PFSK-1 (cell line): ENCODE data around the gene SLC25A15.

ENCODE experiments used
- POLR2AphosphoS5 ChIP-seq: IDR thresholded peaks from 2 replicates; pipeline ENCODE4 v1.6.1; 2012; ENCODE audit warnings: low read depth, mild to moderate bottlenecking, control low read depth, low read length, moderate library complexity
- SIN3A ChIP-seq: IDR thresholded peaks from 2 replicates; pipeline ENCODE4 v1.6.1; 2012; ENCODE audit warnings: mild to moderate bottlenecking, low read length, moderate library complexity, borderline replicate concordance; ENCODE audit not compliant: insufficient read depth
- TAF1 ChIP-seq: IDR thresholded peaks from 2 replicates; pipeline ENCODE4 v1.6.1; 2012; ENCODE audit warnings: low read length, control low read depth, borderline replicate concordance; ENCODE audit not compliant: insufficient read depth
- TF ChIP-seq, protein P1 (sequence below), 2 experiments: IDR thresholded peaks; 2 replicates each; pipeline versions ENCODE4 v1.6.1 to v1.8.0; 2011 to 2012; ENCODE audit warnings: low read depth in 2 of 2, low read length in 2 of 2, control low read depth in 1 of 2, inconsistent platforms in 1 of 2, mild to moderate bottlenecking in 1 of 2, moderate library complexity in 1 of 2; ENCODE audit not compliant: insufficient read depth in 1 of 2

DNA sequence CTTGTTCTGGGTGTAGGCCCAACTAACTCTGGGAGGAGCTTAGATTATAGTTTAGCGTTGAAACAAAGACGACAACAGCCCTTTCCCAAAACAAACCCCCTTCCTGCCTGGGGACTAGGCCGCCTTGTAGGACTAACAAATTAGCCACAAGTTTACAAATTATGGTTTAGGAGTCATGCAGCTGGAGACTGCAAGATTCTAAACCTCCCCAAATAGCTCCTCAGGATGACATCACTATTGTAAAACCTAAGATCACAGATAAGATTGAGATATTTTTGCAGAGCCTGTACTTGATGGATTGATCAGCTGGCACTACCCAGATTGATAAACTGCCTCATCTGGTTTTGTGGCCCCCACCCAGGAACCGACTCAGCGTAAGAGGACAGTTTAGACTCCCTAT, 2.3 kb upstream of the SLC25A15 start:
- no peak for TF ChIP-seq SIN3A
- no peak for TF ChIP-seq TAF1
- no peak for TF ChIP-seq POLR2AphosphoS5
- TF ChIP-seq, protein P1, sequence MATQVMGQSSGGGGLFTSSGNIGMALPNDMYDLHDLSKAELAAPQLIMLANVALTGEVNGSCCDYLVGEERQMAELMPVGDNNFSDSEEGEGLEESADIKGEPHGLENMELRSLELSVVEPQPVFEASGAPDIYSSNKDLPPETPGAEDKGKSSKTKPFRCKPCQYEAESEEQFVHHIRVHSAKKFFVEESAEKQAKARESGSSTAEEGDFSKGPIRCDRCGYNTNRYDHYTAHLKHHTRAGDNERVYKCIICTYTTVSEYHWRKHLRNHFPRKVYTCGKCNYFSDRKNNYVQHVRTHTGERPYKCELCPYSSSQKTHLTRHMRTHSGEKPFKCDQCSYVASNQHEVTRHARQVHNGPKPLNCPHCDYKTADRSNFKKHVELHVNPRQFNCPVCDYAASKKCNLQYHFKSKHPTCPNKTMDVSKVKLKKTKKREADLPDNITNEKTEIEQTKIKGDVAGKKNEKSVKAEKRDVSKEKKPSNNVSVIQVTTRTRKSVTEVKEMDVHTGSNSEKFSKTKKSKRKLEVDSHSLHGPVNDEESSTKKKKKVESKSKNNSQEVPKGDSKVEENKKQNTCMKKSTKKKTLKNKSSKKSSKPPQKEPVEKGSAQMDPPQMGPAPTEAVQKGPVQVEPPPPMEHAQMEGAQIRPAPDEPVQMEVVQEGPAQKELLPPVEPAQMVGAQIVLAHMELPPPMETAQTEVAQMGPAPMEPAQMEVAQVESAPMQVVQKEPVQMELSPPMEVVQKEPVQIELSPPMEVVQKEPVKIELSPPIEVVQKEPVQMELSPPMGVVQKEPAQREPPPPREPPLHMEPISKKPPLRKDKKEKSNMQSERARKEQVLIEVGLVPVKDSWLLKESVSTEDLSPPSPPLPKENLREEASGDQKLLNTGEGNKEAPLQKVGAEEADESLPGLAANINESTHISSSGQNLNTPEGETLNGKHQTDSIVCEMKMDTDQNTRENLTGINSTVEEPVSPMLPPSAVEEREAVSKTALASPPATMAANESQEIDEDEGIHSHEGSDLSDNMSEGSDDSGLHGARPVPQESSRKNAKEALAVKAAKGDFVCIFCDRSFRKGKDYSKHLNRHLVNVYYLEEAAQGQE (IDR thresholded peaks at IDR 0.05; ENCODE audit: insufficient read depth in 1 of 2, low read depth in 2 of 2, low read length in 2 of 2): no peak
